ENCODE results near the gene CASK. TPM values are rescaled to one million over a fixed set of nuclear protein-coding genes. Genes with fewer than 3 reads are reported as not detected.
"Not testable (repeated sequence)": the region's sequence is repeated elsewhere in the genome, so short reads cannot be mapped to it uniquely, and the experiment has no call there.

The CASK gene
- polyA plus RNA-seq, 4 donors, result 41.0 to 58.6 (median 46.4) TPM

GRCh38 chrX:41664375-41664901 is 258.9 kb downstream of the CASK start:
- no peak for DNase-seq (ENCODE audit: low read depth in 4 of 4, low spot score in 2 of 4)

- no peak for DNase-seq (ENCODE audit: low read depth in 4 of 4, low spot score in 2 of 4)
These were observed 261.8 kb downstream of the CASK start for GRCh38 chrX:41661366-41662095.

- no peak for DNase-seq (ENCODE audit: low read depth in 4 of 4, low spot score in 2 of 4)
These were observed 267.7 kb downstream of the CASK start for GRCh38 chrX:41655631-41656030.

GRCh38 chrX:41655101-41655500 is 268.3 kb downstream of the CASK start:
- DNase-seq (ENCODE audit: low read depth in 4 of 4, low spot score in 2 of 4), result no peak

GRCh38 chrX:41653125-41653524 is 270.2 kb downstream of the CASK start:
- DNase-seq (ENCODE audit: low read depth in 4 of 4, low spot score in 2 of 4), result no peak

- not testable (repeated sequence) for DNase-seq (ENCODE audit: low read depth in 4 of 4, low spot score in 2 of 4)
These were observed 277.2 kb downstream of the CASK start for GRCh38 chrX:41646201-41646600.

GRCh38 chrX:41634284-41634683 is 289.1 kb downstream of the CASK start:
- DNase-seq (ENCODE audit: low read depth in 4 of 4, low spot score in 2 of 4), result no peak

- DNase-seq (ENCODE audit: low read depth in 4 of 4, low spot score in 2 of 4), result no peak
These were observed 293.3 kb downstream of the CASK start for GRCh38 chrX:41630091-41630490.

- no peak for DNase-seq (ENCODE audit: low read depth in 4 of 4, low spot score in 2 of 4)
These were observed 293.8 kb downstream of the CASK start for GRCh38 chrX:41629539-41629938.

- no peak for DNase-seq (ENCODE audit: low read depth in 4 of 4, low spot score in 2 of 4)
These were observed 302.1 kb downstream of the CASK start for GRCh38 chrX:41621222-41621723.

GRCh38 chrX:41619221-41619620 is 304.1 kb downstream of the CASK start:
- DNase-seq (ENCODE audit: low read depth in 4 of 4, low spot score in 2 of 4), result no peak

- no peak for DNase-seq (ENCODE audit: low read depth in 4 of 4, low spot score in 2 of 4)
These were observed 306.4 kb downstream of the CASK start for GRCh38 chrX:41616935-41617334.

- DNase-seq (ENCODE audit: low read depth in 4 of 4, low spot score in 2 of 4), result no peak
These were observed 307.1 kb downstream of the CASK start for GRCh38 chrX:41616255-41616654.

GRCh38 chrX:41608244-41608643 is 315.1 kb downstream of the CASK start:
- no peak for DNase-seq (ENCODE audit: low read depth in 4 of 4, low spot score in 2 of 4)

- no peak for DNase-seq (ENCODE audit: low read depth in 4 of 4, low spot score in 2 of 4)
These were observed 316.0 kb downstream of the CASK start for GRCh38 chrX:41607264-41607832.

GRCh38 chrX:41606057-41606456 is 317.3 kb downstream of the CASK start:
- not testable (repeated sequence) for DNase-seq (ENCODE audit: low read depth in 4 of 4, low spot score in 2 of 4)

- no peak for DNase-seq (ENCODE audit: low read depth in 4 of 4, low spot score in 2 of 4)
These were observed 318.4 kb downstream of the CASK start for GRCh38 chrX:41604766-41605543.

- DNase-seq (ENCODE audit: low read depth in 4 of 4, low spot score in 2 of 4), result no peak
These were observed 319.2 kb downstream of the CASK start for GRCh38 chrX:41604177-41604576.

- DNase-seq (ENCODE audit: low read depth in 4 of 4, low spot score in 2 of 4), result no peak
These were observed 319.8 kb downstream of the CASK start for GRCh38 chrX:41603596-41603995.

- no peak for DNase-seq (ENCODE audit: low read depth in 4 of 4, low spot score in 2 of 4)
These were observed 320.5 kb downstream of the CASK start for GRCh38 chrX:41602816-41603345.

GRCh38 chrX:41600291-41600690 is 323.1 kb downstream of the CASK start:
- no peak for DNase-seq (ENCODE audit: low read depth in 4 of 4, low spot score in 2 of 4)
